Measurements from ENCODE around the gene MEGF6. TPM values are rescaled to one million over a fixed set of nuclear protein-coding genes. Genes with fewer than 3 reads are reported as not detected.
A peak's percentile ranks its signal among the peaks of the same experiment; 100 is the strongest.

MEGF6 gene
- total RNA-seq, 1 donor from 2014 or later = 64.7 TPM

GRCh38 chr1:3473381-3473844 lies 137.9 kb downstream of the MEGF6 start:
- no peak for TF ChIP-seq CTCF (IDR thresholded peaks at IDR 0.05; ENCODE audit: partially characterized antibody, unreplicated experiment)
- no peaks in the 10 kb centered on the region for H3K9me3 Mint-ChIP-seq (ENCODE audit: unreplicated experiment)
- H3K27ac Mint-ChIP-seq (ENCODE audit: unreplicated experiment) = no peak overlapping the region
- no peak for DNase-seq
- no peak overlapping the region for H3K4me3 Mint-ChIP-seq (ENCODE audit: unreplicated experiment)
- H3K27me3 Mint-ChIP-seq (ENCODE audit: unreplicated experiment) = peaks cover 7% of the 10 kb centered on the region
- peaks cover 9% of the 10 kb centered on the region for H3K4me1 Mint-ChIP-seq (ENCODE audit: low read depth, unreplicated experiment)
- H3K36me3 Mint-ChIP-seq (ENCODE audit: unreplicated experiment) = no peaks in the 10 kb centered on the region

GRCh38 chr1:3472906-3473305 lies 138.4 kb downstream of the MEGF6 start:
- Mint-ChIP-seq H3K4me3 (ENCODE audit: unreplicated experiment) (no peak overlapping the region), H3K4me1 (ENCODE audit: low read depth, unreplicated experiment) (peaks cover 9% of the 10 kb centered on the region), H3K27ac (ENCODE audit: unreplicated experiment) (no peak overlapping the region), H3K27me3 (ENCODE audit: unreplicated experiment) (peaks cover 7% of the 10 kb centered on the region), H3K9me3 (ENCODE audit: unreplicated experiment) (no peaks in the 10 kb centered on the region), H3K36me3 (ENCODE audit: unreplicated experiment) (no peaks in the 10 kb centered on the region)
- TF ChIP-seq CTCF (IDR thresholded peaks at IDR 0.05; ENCODE audit: partially characterized antibody, unreplicated experiment) = no peak
- DNase-seq = no peak

- peak; percentile 17 for DNase-seq
- Mint-ChIP-seq H3K9me3 (ENCODE audit: unreplicated experiment) (no peaks in the 10 kb centered on the region), H3K27me3 (ENCODE audit: unreplicated experiment) (peaks cover 7% of the 10 kb centered on the region), H3K4me1 (ENCODE audit: low read depth, unreplicated experiment) (peaks cover 9% of the 10 kb centered on the region), H3K27ac (ENCODE audit: unreplicated experiment) (no peak overlapping the region), H3K36me3 (ENCODE audit: unreplicated experiment) (no peaks in the 10 kb centered on the region), H3K4me3 (ENCODE audit: unreplicated experiment) (no peak overlapping the region)
- TF ChIP-seq CTCF (IDR thresholded peaks at IDR 0.05; ENCODE audit: partially characterized antibody, unreplicated experiment) = no peak
These were observed 139.0 kb downstream of the MEGF6 start for GRCh38 chr1:3472088-3472850.

- Mint-ChIP-seq H3K27ac (ENCODE audit: unreplicated experiment) (no peak overlapping the region), H3K4me3 (ENCODE audit: unreplicated experiment) (no peak overlapping the region), H3K27me3 (ENCODE audit: unreplicated experiment) (peaks cover 7% of the 10 kb centered on the region), H3K9me3 (ENCODE audit: unreplicated experiment) (no peaks in the 10 kb centered on the region), H3K4me1 (ENCODE audit: low read depth, unreplicated experiment) (peaks cover 9% of the 10 kb centered on the region), H3K36me3 (ENCODE audit: unreplicated experiment) (no peaks in the 10 kb centered on the region)
- no peak for TF ChIP-seq CTCF (IDR thresholded peaks at IDR 0.05; ENCODE audit: partially characterized antibody, unreplicated experiment)
- peak; percentile 71 for DNase-seq
These were observed 139.8 kb downstream of the MEGF6 start for GRCh38 chr1:3471356-3472087.
